ENCODE results near the gene SLC2A13. TPM values are rescaled to one million over a fixed set of nuclear protein-coding genes. Genes with fewer than 3 reads are reported as not detected.

The SLC2A13 gene
- total RNA-seq, 1 donor from 2014 or later = 5.2 TPM

GRCh38 chr12:40142001-40142744, 36.3 kb upstream of the SLC2A13 start:
- Mint-ChIP-seq H3K36me3 (ENCODE audit: unreplicated experiment) (no peaks in the 10 kb centered on the region), H3K9me3 (ENCODE audit: unreplicated experiment) (no peaks in the 10 kb centered on the region), H3K4me1 (ENCODE audit: low read depth, unreplicated experiment) (no peaks in the 10 kb centered on the region), H3K27me3 (ENCODE audit: unreplicated experiment) (no peaks in the 10 kb centered on the region), H3K4me3 (ENCODE audit: unreplicated experiment) (no peak overlapping the region), H3K27ac (ENCODE audit: unreplicated experiment) (no peak overlapping the region)
- TF ChIP-seq, protein P1, sequence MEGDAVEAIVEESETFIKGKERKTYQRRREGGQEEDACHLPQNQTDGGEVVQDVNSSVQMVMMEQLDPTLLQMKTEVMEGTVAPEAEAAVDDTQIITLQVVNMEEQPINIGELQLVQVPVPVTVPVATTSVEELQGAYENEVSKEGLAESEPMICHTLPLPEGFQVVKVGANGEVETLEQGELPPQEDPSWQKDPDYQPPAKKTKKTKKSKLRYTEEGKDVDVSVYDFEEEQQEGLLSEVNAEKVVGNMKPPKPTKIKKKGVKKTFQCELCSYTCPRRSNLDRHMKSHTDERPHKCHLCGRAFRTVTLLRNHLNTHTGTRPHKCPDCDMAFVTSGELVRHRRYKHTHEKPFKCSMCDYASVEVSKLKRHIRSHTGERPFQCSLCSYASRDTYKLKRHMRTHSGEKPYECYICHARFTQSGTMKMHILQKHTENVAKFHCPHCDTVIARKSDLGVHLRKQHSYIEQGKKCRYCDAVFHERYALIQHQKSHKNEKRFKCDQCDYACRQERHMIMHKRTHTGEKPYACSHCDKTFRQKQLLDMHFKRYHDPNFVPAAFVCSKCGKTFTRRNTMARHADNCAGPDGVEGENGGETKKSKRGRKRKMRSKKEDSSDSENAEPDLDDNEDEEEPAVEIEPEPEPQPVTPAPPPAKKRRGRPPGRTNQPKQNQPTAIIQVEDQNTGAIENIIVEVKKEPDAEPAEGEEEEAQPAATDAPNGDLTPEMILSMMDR (IDR thresholded peaks at IDR 0.05; ENCODE audit: partially characterized antibody, unreplicated experiment) = no peak
- DNase-seq = no peak

DNA sequence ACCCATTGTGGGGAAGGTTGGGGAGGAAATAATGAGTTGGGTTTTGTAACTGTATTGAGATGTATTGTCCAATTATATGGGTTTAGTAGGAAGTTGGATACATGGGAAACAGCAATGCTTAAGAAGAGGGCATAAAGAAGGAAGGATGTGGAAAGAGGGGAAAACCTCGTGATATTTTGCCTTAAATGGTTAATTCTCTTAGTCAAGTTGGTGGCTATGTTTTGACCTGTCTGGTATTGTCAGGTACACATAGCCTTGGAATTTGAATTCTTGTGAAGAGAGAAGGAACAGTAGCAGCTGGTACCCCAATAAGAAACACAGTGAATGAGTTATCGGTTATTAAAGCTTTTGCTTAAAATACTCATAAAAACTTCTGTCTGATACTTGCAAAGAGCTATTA, 32.6 kb upstream of the SLC2A13 start:
- no peaks in the 10 kb centered on the region for H3K4me1 Mint-ChIP-seq (ENCODE audit: low read depth, unreplicated experiment)
- TF ChIP-seq, protein P1 (IDR thresholded peaks at IDR 0.05; ENCODE audit: partially characterized antibody, unreplicated experiment) = no peak
- no peaks in the 10 kb centered on the region for H3K36me3 Mint-ChIP-seq (ENCODE audit: unreplicated experiment)
- no peak overlapping the region for H3K27ac Mint-ChIP-seq (ENCODE audit: unreplicated experiment)
- DNase-seq = no peak
- no peaks in the 10 kb centered on the region for H3K9me3 Mint-ChIP-seq (ENCODE audit: unreplicated experiment)
- H3K27me3 Mint-ChIP-seq (ENCODE audit: unreplicated experiment) = peaks cover 2% of the 10 kb centered on the region
- no peak overlapping the region for H3K4me3 Mint-ChIP-seq (ENCODE audit: unreplicated experiment)

- H3K27ac Mint-ChIP-seq (ENCODE audit: unreplicated experiment) = no peak overlapping the region
- H3K4me1 Mint-ChIP-seq (ENCODE audit: low read depth, unreplicated experiment) = no peaks in the 10 kb centered on the region
- no peaks in the 10 kb centered on the region for H3K36me3 Mint-ChIP-seq (ENCODE audit: unreplicated experiment)
- no peak for DNase-seq
- H3K9me3 Mint-ChIP-seq (ENCODE audit: unreplicated experiment) = no peaks in the 10 kb centered on the region
- H3K27me3 Mint-ChIP-seq (ENCODE audit: unreplicated experiment) = peaks cover 2% of the 10 kb centered on the region
- TF ChIP-seq, protein P1 (IDR thresholded peaks at IDR 0.05; ENCODE audit: partially characterized antibody, unreplicated experiment) = no peak
- no peak overlapping the region for H3K4me3 Mint-ChIP-seq (ENCODE audit: unreplicated experiment)
Measured at GRCh38 chr12:40137252-40137651, 31.4 kb upstream of the SLC2A13 start.

- H3K4me3 Mint-ChIP-seq (ENCODE audit: unreplicated experiment) = no peak overlapping the region
- TF ChIP-seq, protein P1 (IDR thresholded peaks at IDR 0.05; ENCODE audit: partially characterized antibody, unreplicated experiment) = no peak
- H3K27ac Mint-ChIP-seq (ENCODE audit: unreplicated experiment) = no peak overlapping the region
- no peak for DNase-seq
- H3K36me3 Mint-ChIP-seq (ENCODE audit: unreplicated experiment) = no peaks in the 10 kb centered on the region
- H3K4me1 Mint-ChIP-seq (ENCODE audit: low read depth, unreplicated experiment) = no peaks in the 10 kb centered on the region
- H3K9me3 Mint-ChIP-seq (ENCODE audit: unreplicated experiment) = no peaks in the 10 kb centered on the region
- no peaks in the 10 kb centered on the region for H3K27me3 Mint-ChIP-seq (ENCODE audit: unreplicated experiment)
Measured at GRCh38 chr12:40127408-40127807, 21.5 kb upstream of the SLC2A13 start.

DNA sequence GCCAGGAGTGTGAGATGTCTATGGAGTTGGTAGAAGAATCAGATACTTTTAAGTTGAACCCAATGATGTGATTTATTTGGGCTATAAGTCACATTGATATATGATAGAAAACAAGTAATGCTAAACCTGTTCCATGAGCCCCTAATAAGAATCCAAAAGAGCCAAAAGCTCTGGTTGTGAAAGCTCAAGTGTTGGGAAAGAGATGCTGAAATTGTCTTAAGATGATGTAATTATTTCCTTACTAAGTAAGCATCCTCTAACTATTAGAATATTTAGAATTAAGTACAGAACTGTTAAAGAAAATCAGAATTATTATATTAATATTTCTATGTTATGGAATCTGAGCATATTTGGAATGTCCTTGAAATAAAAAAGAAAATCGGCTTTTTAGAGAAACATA, 17.6 kb upstream of the SLC2A13 start:
- no peak for DNase-seq
- Mint-ChIP-seq H3K4me1 (ENCODE audit: low read depth, unreplicated experiment) (no peaks in the 10 kb centered on the region), H3K27ac (ENCODE audit: unreplicated experiment) (no peak overlapping the region), H3K36me3 (ENCODE audit: unreplicated experiment) (no peaks in the 10 kb centered on the region), H3K9me3 (ENCODE audit: unreplicated experiment) (no peaks in the 10 kb centered on the region), H3K4me3 (ENCODE audit: unreplicated experiment) (no peak overlapping the region), H3K27me3 (ENCODE audit: unreplicated experiment) (peaks cover 2% of the 10 kb centered on the region)
- TF ChIP-seq, protein P1 (IDR thresholded peaks at IDR 0.05; ENCODE audit: partially characterized antibody, unreplicated experiment) = no peak

Measured in glutamatergic neuron (in vitro differentiated cells).